Right lobe of liver (tissue), 6 donors: ENCODE data around the gene EDDM3A. TPM values are rescaled to one million over a fixed set of nuclear protein-coding genes. Genes with fewer than 3 reads are reported as not detected.

Experiments used
- ATAC-seq, 4 donors: fragments of 200-7000 bp; cut with Tn5 transposase; one replicate each; pipeline ENCODE4 v1.9.1; 2020; ENCODE audit warnings: mild to moderate bottlenecking in 4 of 4, moderate library complexity in 4 of 4
- DNase-seq, 3 donors: peaks; one replicate each; pipeline ENCODE4 v3.0.0-alpha.2; 2020
- H3K27ac ChIP-seq, 3 donors: fragments of 200-600 bp; one replicate each; pipeline ENCODE4 v1.8.0; 2022
- H3K27me3 ChIP-seq, 2 donors: fragments of 200-600 bp; one replicate each; pipeline ENCODE4 v1.8.0; 2022
- H3K36me3 ChIP-seq, 4 donors: fragments of 200-600 bp; sonication (generic) in 1 of 4; one replicate each; pipeline versions ENCODE4 v1.5.1 to v1.8.0; 2017 to 2022; ENCODE audit warnings: control low read depth in 1 of 4
- H3K4me1 ChIP-seq, 4 donors: fragments of 200-600 bp; sonication (generic) in 1 of 4; one replicate each; pipeline versions ENCODE4 v1.5.1 to v1.8.0; 2017 to 2022; ENCODE audit warnings: control low read depth in 1 of 4
- H3K4me3 ChIP-seq, 3 donors: fragments of 200-600 bp; one replicate each; pipeline ENCODE4 v1.8.0; 2022
- H3K9me3 ChIP-seq, 4 donors: fragments of 200-600 bp; sonication (generic) in 1 of 4; one replicate each; pipeline versions ENCODE4 v1.5.1 to v1.8.0; 2017 to 2022; ENCODE audit warnings: control low read depth in 1 of 4
- CTCF ChIP-seq, 4 donors: fragments of 200-600 bp in 3 of 4; fragments of 450-650 bp in 1 of 4; IDR thresholded peaks; one replicate each; pipeline versions ENCODE4 v1.5.1 to v1.8.0; 2016 to 2022; ENCODE audit warnings: antibody characterized with exemption in 4 of 4, mild to moderate bottlenecking in 2 of 4
- POLR2A ChIP-seq: fragments of 450-650 bp; IDR thresholded peaks from one replicate; pipeline ENCODE4 v1.6.1; 2017; ENCODE audit warnings: antibody characterized with exemption, mild to moderate bottlenecking
- WGBS: methylation state at CpG from one replicate; pipeline ENCODE4 v1.1.6; 2018; ENCODE audit warnings: low coverage, low lambda C conversion rate; ENCODE audit not compliant: insufficient coverage; ENCODE audit errors: missing lambda C conversion rate; 5-methylcytosine and 5-hydroxymethylcytosine counted together
- intact Hi-C, 2 donors: fragments of 100-400 bp; cut with DNase I; formaldehyde crosslinking; loops; one replicate each; pipeline versions ENCODE4 v1.11.2 to v1.14.1; 2022
- total RNA-seq, 6 experiments: library from RNA; depleted of rRNA in 2 of 6; stranded (reverse); fragments of >200 nt in 2 of 6; fragmentation: NEBNext Ultra II Directional in 3 of 6; extraction: Animal tissue kit (Norgen Biotek cat#: 25700) in 3 of 6; gene quantifications; one replicate each; pipeline versions ENCODE4 v1.1.0 to v1.2.4, GENCODE V29; 2016 to 2023
- donor health status: DM: no; HTN: yes; CAD: no.
- donor health status: DM: no; HTN: no; CAD: no.
- donor health status: DM: no; HTN: no; CAD: no.
- donor health status: DM: no; HTN: yes; CAD: no.
- donor health status: DM: no; HTN: yes; CAD: no.

EDDM3A gene
- total RNA-seq, 6 experiments from 2014 or later = not detected

- intact Hi-C loops = no loop called here
- 73% methylated on average over 2 of the region's 2 CpGs for WGBS
- no peak for ATAC-seq
These were observed 2.8 kb downstream of the EDDM3A start for GRCh38 chr14:20748439-20748838.

GRCh38 chr14:20750194-20750593, 4.5 kb downstream of the EDDM3A start:
- intact Hi-C loops = no loop called here

More at GRCh38 chr14:20748439-20748838, 2.8 kb downstream of the EDDM3A start:
- Histone ChIP-seq H3K4me3 (no peak overlapping the region), H3K27me3 (no peaks in the 10 kb centered on the region), H3K36me3 (no peaks in the 10 kb centered on the region), H3K27ac (no peak overlapping the region), H3K9me3 (no peaks in the 10 kb centered on the region), H3K4me1 (no peaks in the 10 kb centered on the region)
- TF ChIP-seq POLR2A = no peak
- no peak for TF ChIP-seq CTCF (IDR thresholded peaks at IDR 0.05)
- no peak for DNase-seq

GRCh38 chr14:20751963-20752562, 6.4 kb downstream of the EDDM3A start:
- TF ChIP-seq POLR2A = no peak
- no peak for TF ChIP-seq CTCF (IDR thresholded peaks at IDR 0.05)
- ATAC-seq = no peak

More at GRCh38 chr14:20750194-20750593, 4.5 kb downstream of the EDDM3A start:
- Histone ChIP-seq H3K27ac (no peak overlapping the region), H3K27me3 (no peaks in the 10 kb centered on the region), H3K4me3 (no peak overlapping the region), H3K4me1 (peaks cover 0 to 5% (median 0%) of the 10 kb centered on the region in 4 donors), H3K36me3 (no peaks in the 10 kb centered on the region), H3K9me3 (no peaks in the 10 kb centered on the region)
- 39% methylated on average over 1 of the region's 1 CpG for WGBS
- no peak for ATAC-seq
- TF ChIP-seq CTCF (IDR thresholded peaks at IDR 0.05) (no peak), POLR2A (no peak)
- no peak for DNase-seq

GRCh38 chr14:20754308-20754707, 8.6 kb downstream of the EDDM3A start:
- intact Hi-C loops = no loop called here
- DNase-seq = peak in 1 of 3 donors; percentile 57
- H3K4me3 ChIP-seq = no peak overlapping the region
- H3K36me3 ChIP-seq = no peaks in the 10 kb centered on the region
- 41% methylated on average over 2 of the region's 2 CpGs for WGBS
- TF ChIP-seq POLR2A (no peak), CTCF (IDR thresholded peaks at IDR 0.05) (no peak)
- H3K27me3 ChIP-seq = no peaks in the 10 kb centered on the region
- peak; percentile 60 to 94 (median 72) for ATAC-seq
- H3K27ac ChIP-seq = no peak overlapping the region
- peaks cover 0 to 5% (median 0%) of the 10 kb centered on the region in 4 donors for H3K4me1 ChIP-seq
- no peaks in the 10 kb centered on the region for H3K9me3 ChIP-seq

More at GRCh38 chr14:20751963-20752562, 6.4 kb downstream of the EDDM3A start:
- intact Hi-C loops = no loop called here
- 81% methylated on average over 5 of the region's 5 CpGs for WGBS
- Histone ChIP-seq H3K27me3 (no peaks in the 10 kb centered on the region), H3K4me1 (peaks cover 0 to 5% (median 0%) of the 10 kb centered on the region in 4 donors), H3K27ac (no peak overlapping the region), H3K36me3 (no peaks in the 10 kb centered on the region), H3K4me3 (no peak overlapping the region), H3K9me3 (no peaks in the 10 kb centered on the region)
- DNase-seq = no peak
